Measurements from ENCODE around the gene GPR45.

GRCh38 chr2:105283532-105283931, 42.0 kb downstream of the GPR45 start:
- TF ChIP-seq, protein P1, sequence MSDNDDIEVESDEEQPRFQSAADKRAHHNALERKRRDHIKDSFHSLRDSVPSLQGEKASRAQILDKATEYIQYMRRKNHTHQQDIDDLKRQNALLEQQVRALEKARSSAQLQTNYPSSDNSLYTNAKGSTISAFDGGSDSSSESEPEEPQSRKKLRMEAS (IDR thresholded peaks at IDR 0.05) = no peak
- TF ChIP-seq POLR2A (IDR thresholded peaks at IDR 0.05; ENCODE audit: low read length) (no peak), RAD21 (conservative IDR thresholded peaks at IDR 0.05 in 1 of 2, IDR thresholded peaks at IDR 0.05 in 1 of 2) (no peak), CBX2 (IDR thresholded peaks at IDR 0.05; ENCODE audit: borderline replicate concordance, low read depth) (no peak), REST (IDR thresholded peaks at IDR 0.05) (no peak), JUNB (IDR thresholded peaks at IDR 0.05) (no peak), POLR2AphosphoS2 (conservative IDR thresholded peaks at IDR 0.05; ENCODE audit: low read length) (no peak)
- TF ChIP-seq, protein P2, sequence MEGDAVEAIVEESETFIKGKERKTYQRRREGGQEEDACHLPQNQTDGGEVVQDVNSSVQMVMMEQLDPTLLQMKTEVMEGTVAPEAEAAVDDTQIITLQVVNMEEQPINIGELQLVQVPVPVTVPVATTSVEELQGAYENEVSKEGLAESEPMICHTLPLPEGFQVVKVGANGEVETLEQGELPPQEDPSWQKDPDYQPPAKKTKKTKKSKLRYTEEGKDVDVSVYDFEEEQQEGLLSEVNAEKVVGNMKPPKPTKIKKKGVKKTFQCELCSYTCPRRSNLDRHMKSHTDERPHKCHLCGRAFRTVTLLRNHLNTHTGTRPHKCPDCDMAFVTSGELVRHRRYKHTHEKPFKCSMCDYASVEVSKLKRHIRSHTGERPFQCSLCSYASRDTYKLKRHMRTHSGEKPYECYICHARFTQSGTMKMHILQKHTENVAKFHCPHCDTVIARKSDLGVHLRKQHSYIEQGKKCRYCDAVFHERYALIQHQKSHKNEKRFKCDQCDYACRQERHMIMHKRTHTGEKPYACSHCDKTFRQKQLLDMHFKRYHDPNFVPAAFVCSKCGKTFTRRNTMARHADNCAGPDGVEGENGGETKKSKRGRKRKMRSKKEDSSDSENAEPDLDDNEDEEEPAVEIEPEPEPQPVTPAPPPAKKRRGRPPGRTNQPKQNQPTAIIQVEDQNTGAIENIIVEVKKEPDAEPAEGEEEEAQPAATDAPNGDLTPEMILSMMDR (IDR thresholded peaks at IDR 0.05) = no peak

Measured in A549 (cell line).